H1 (cell line): ENCODE data around the gene CYB561. TPM values are rescaled to one million over a fixed set of nuclear protein-coding genes. Genes with fewer than 3 reads are reported as not detected.

Experiments
- ASH2L ChIP-seq: fragments of 200-600, 300-600 bp; sonication (generic); IDR thresholded peaks from one replicate; pipeline ENCODE4 v1.7.1; 2017; ENCODE audit warnings: low read length
- EGR1 ChIP-seq: IDR thresholded peaks from 2 replicates; pipeline ENCODE4 v1.6.1; 2011; ENCODE audit warnings: low read depth, low read length, borderline replicate concordance
- SAP30 ChIP-seq: fragments of 300-600 bp; sonication (generic); IDR thresholded peaks from 2 replicates; pipeline ENCODE4 v1.7.1; 2012; ENCODE audit warnings: low read length, moderate library complexity, mild to moderate bottlenecking, inconsistent platforms; ENCODE audit not compliant: insufficient read depth, insufficient replicate concordance
- SIX5 ChIP-seq: IDR thresholded peaks from 2 replicates; pipeline ENCODE4 v1.6.1; 2011; ENCODE audit warnings: mild to moderate bottlenecking, low read depth, low read length
- SP1 ChIP-seq: IDR thresholded peaks from 2 replicates; pipeline ENCODE4 v1.6.1; 2011; ENCODE audit warnings: low read depth, low read length
- TBP ChIP-seq: IDR thresholded peaks from 2 replicates; pipeline ENCODE4 v1.6.1; 2011; ENCODE audit warnings: low read depth, low read length, improper control_type of control experiment
- TCF12 ChIP-seq: IDR thresholded peaks from 2 replicates; pipeline ENCODE4 v1.6.1; 2011; ENCODE audit warnings: low read depth, mild to moderate bottlenecking, low read length
- polyA plus RNA-seq, 7 experiments: library from polyadenylated mRNA; depleted of rRNA in 3 of 7; stranded (reverse) in 5 of 7; unstranded in 2 of 7; fragments of >200 nt in 5 of 7; fragments of 200-250 nt in 2 of 7; gene quantifications; 1 replicate in 5 of 7; 2 replicates in 1 of 7; 4 replicates in 1 of 7; pipeline versions ENCODE4 v1.2.1 to v1.2.3, GENCODE V29; 2011 to 2013; ENCODE audit warnings: missing spikeins in 2 of 7, mixed read lengths in 2 of 7
- total RNA-seq: library from RNA; stranded (reverse); fragmentation: NEBNext Ultra II Directional; extraction: Animal tissue kit (Norgen Biotek cat#: 25700); gene quantifications from 2 replicates; pipeline ENCODE4 v1.2.1, GENCODE V29; 2021
- TF ChIP-seq, protein P1 (sequence below): IDR thresholded peaks from 2 replicates; pipeline ENCODE4 v1.6.1; 2012; ENCODE audit warnings: inconsistent platforms

The CYB561 gene
- total and polyA plus RNA-seq, 2 of the 8 experiments (the other 6 are each of a cell fraction or from before 2014, with no cell fraction given), result 19.7 to 23.4 TPM

DNA sequence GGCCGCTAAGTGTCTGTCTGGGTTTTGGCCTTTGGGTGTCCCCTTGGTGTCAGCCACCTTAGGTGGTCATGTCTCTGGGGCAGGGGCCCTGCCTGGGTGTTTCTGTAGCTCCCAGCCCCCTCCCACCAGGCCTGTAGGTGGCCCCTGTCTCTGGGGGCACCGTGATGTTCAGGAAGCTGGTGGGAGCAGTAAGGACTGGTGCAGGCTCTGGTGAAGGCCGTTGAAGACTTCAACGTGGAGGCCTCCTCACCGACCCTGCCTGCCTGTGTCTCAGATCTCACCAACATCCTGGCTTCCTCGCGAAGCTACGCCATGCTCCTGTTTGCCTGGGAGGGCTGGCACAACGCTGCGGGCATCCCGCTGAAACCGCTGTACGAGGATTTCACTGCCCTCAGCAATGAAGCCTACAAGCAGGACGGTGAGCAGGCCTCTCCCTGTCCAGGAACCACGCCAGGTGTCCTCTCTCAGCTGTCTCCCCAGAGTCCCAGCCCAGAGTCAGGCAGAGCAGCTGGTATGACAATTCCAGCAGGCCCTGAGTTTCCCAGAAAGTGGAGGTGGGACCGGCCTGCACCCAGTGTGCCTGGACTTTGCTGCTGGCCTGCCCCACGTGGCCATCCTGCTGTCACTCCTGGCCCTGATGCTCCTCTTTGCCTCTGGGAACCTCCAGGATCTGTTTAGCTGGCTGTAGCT is 33.5 kb upstream of the CYB561 start (continued):
- no peak for TF ChIP-seq SIX5
- no peak for TF ChIP-seq SP1
- no peak for TF ChIP-seq TBP
- no peak for TF ChIP-seq EGR1
- TF ChIP-seq, protein P1, sequence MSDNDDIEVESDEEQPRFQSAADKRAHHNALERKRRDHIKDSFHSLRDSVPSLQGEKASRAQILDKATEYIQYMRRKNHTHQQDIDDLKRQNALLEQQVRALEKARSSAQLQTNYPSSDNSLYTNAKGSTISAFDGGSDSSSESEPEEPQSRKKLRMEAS, result no peak
- TF ChIP-seq TCF12, result no peak
- TF ChIP-seq ASH2L, result no peak
- no peak for TF ChIP-seq SAP30
- TF ChIP-seq, all 59 proteins: peak for 0
